Epithelial cell of proximal tubule (primary cell): ENCODE results near the gene C6orf89. TPM values are rescaled to one million over a fixed set of nuclear protein-coding genes. Genes with fewer than 3 reads are reported as not detected.

Source experiments
- DNase-seq: peaks from one replicate; pipeline ENCODE4 v3.0.0-alpha.2; 2011; ENCODE audit warnings: low read depth
- H3K4me3 ChIP-seq: 2 replicates; pipeline ENCODE4 v1.5.1; 2011; ENCODE audit warnings: low read depth, mild to moderate bottlenecking, low read length
- CTCF ChIP-seq: conservative IDR thresholded peaks from 2 replicates; pipeline ENCODE4 v1.5.1; 2012; ENCODE audit warnings: low read depth, mild to moderate bottlenecking, low read length
- total RNA-seq: library from RNA; depleted of rRNA; stranded (reverse); fragments of >200 nt; gene quantifications from 2 replicates; pipeline ENCODE4 v1.2.3, GENCODE V29; 2015

Gene C6orf89
- total RNA-seq, 1 donor from 2014 or later: 16.3 TPM

- no peak for TF ChIP-seq CTCF
- no peak overlapping the region for H3K4me3 ChIP-seq
- no peak for DNase-seq
Measured at GRCh38 chr6:36904851-36905393, 19.2 kb downstream of the C6orf89 start.

DNA sequence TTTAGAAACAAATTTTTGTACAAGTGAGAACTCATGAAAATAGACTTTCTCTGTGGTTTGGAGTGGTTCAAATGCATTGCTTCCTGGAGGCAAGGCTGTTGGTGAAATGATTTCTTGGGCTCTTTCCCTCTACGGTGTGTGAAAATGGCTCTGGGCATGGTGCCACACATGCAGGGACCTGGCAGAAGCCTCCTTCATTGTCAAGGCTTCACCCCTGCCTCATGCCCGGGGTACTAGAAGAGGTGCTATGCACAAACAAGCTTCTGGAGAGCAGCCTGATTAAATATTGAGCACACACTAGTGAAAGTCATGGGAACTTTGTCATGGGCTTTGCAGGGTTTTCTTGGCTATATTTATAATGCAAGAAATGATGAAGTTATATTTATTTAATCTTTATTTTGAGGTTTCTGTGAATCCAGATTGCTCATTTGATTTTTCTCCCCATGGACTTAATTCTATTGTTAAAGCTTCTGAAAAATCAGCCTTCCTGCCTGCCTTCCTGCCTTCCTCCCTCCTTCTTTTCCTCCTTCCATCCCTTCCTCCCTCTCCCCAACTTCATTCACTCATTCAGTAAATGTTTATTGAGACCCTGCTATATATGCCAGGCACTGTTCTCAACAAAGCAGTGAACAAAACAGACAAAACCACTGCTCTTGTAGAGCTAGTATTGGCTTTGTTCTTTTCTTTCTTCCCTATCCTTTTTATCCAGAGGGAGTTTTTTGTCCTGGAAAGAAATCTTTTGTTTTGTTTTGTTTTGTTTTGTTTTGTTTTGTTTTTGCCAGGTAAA, 21.0 kb downstream of the C6orf89 start:
- DNase-seq: no peak
- H3K4me3 ChIP-seq: no peak overlapping the region
- TF ChIP-seq CTCF: no peak

DNA sequence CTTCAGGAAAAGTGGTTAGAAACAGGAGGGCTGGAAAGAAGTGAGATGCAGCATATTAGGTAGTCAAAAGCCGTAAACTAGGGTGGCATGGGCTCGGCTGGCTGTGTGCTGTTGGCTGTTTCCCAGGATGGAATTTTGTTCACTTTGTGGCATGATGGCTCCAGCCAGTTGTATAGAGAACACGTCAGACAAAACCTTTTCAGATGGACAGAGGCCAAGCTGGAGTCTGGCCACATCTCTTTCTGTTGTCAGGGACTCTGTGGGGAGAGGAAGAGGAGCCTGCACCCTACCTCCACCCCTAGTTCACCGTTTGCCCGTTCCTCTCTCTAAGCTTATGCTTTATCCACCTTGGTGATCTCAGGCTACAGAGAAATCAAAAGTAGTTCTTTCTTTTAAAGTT, 22.0 kb downstream of the C6orf89 start:
- no peak for TF ChIP-seq CTCF
- no peak for DNase-seq
- H3K4me3 ChIP-seq: no peak overlapping the region

DNA sequence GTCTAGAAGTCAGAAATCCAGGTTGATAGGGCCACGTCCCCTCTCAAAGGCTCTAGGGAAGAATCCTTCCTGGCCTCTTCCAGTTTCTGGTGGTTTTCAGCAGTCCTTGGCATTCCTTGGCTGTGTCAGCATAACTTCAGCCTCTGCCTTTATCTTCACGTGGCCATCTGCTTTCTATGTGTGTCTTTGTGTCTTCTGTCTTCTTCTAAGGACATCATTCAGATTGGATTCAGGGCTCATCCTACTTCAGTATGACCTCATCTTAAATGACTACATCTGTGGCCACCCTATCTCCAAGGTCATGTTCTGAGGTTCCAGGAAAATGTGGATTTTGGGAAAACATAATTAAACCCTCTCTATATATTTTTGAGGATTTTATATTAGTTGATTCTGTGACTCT, 23.0 kb downstream of the C6orf89 start:
- H3K4me3 ChIP-seq: no peak overlapping the region

GRCh38 chr6:36912030-36912454, 26.3 kb downstream of the C6orf89 start:
- DNase-seq: no peak
- no peak overlapping the region for H3K4me3 ChIP-seq
- no peak for TF ChIP-seq CTCF

More for the DNA sequence above, 23.0 kb downstream of the C6orf89 start:
- no peak for DNase-seq
- no peak for TF ChIP-seq CTCF

DNA sequence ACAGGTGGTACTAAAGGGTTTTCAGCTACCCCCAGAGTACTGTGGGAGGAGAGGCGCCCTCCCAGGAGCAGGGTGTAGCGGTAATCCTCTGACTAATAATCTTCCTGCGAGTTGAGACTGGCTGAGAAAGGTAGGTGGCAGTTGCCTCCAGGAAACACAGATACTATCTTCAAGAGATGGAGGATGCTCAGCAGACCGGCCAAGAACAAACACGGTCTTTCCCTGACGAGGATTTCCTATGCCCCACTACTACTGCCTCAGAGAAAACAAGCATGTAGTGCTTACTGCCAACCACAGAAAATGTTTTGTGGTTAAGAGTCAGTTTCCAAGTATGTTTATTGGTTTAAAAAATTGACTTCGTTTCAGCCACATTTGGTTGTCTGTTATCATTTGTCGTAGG, 26.8 kb downstream of the C6orf89 start:
- no peak for DNase-seq
- TF ChIP-seq CTCF: no peak
- H3K4me3 ChIP-seq: no peak overlapping the region

DNA sequence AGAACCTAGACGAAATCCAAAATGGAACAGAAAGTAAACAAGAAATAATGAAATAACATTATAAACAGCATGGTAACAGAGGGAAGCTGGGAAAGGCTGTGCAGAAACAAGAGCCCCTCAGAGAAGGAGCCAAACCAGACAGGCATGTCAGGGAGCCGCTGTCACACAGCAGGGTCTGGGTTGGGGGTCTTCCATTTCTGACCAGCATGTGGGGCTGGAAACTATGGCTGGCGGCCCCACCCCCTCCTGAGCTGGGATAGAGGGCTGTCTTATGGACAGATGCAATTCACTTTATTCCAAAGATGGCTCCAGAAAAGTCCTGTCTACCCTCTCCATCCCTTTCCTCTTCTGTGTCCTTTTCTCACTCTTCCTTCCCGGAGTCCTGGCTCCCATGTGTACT, 27.3 kb downstream of the C6orf89 start:
- H3K4me3 ChIP-seq: no peak overlapping the region
- TF ChIP-seq CTCF: no peak
- DNase-seq: no peak
